K562 (cell line): ENCODE data around the gene SLC26A11. TPM values are rescaled to one million over a fixed set of nuclear protein-coding genes. Genes with fewer than 3 reads are reported as not detected.
A peak's percentile ranks its signal among the peaks of the same experiment; 100 is the strongest.

ENCODE experiments used
- C11orf30 ChIP-seq: fragments of 450-650 bp; IDR thresholded peaks from 2 replicates; pipeline ENCODE4 v1.6.1; 2016; ENCODE audit warnings: low read depth, mild to moderate bottlenecking
- DIDO1 ChIP-seq: fragments of 450-650 bp; IDR thresholded peaks from 2 replicates; pipeline ENCODE4 v1.6.1; 2016; ENCODE audit warnings: low read depth, missing biosample characterization, missing genetic modification characterization
- FOXJ3 ChIP-seq: sonication (generic); formaldehyde crosslinking; IDR thresholded peaks from 2 replicates; pipeline ENCODE4 v1.4.0; 2020; ENCODE audit warnings: mild to moderate bottlenecking, missing genetic modification reagents
- GABPB2 ChIP-seq: fragments of 250-450 bp; sonication (Bioruptor Pico); conservative IDR thresholded peaks from 2 replicates; pipeline ENCODE4 v1.5.1; 2021; ENCODE audit warnings: mild to moderate bottlenecking
- GTF2E2 ChIP-seq: fragments of 200-800 bp; sonication (Bioruptor generic); IDR thresholded peaks from 2 replicates; pipeline ENCODE4 v1.6.1; 2016; ENCODE audit warnings: missing genetic modification characterization, missing compliant biosample characterization
- HDAC3 ChIP-seq: fragments of 450-650 bp; IDR thresholded peaks from 2 replicates; pipeline ENCODE4 v1.6.1; 2018; ENCODE audit warnings: borderline replicate concordance, mild to moderate bottlenecking, moderate library complexity; ENCODE audit not compliant: partially characterized antibody
- ILF3 ChIP-seq: fragments of 450-650 bp; IDR thresholded peaks from 2 replicates; pipeline ENCODE4 v1.6.1; 2018; ENCODE audit warnings: antibody characterized with exemption, mild to moderate bottlenecking, moderate library complexity, borderline replicate concordance
- POLR2AphosphoS2 ChIP-seq: IDR thresholded peaks from 2 replicates; pipeline ENCODE4 v1.6.1; 2012; ENCODE audit warnings: low read length, improper control_type of control experiment
- RBM15 ChIP-seq: fragments of 200-400 bp; formaldehyde crosslinking; IDR thresholded peaks from 2 replicates; pipeline ENCODE4 v1.6.1; 2018; ENCODE audit warnings: mild to moderate bottlenecking, low read length, moderate library complexity; ENCODE audit not compliant: insufficient read depth
- RBM22 ChIP-seq: fragments of 200-400 bp; formaldehyde crosslinking; IDR thresholded peaks from 2 replicates; pipeline ENCODE4 v1.6.1; 2018; ENCODE audit warnings: low read length, low read depth; ENCODE audit not compliant: poor library complexity, severe bottlenecking
- YY1 ChIP-seq, 3 experiments: IDR thresholded peaks; 2 replicates each; pipeline ENCODE4 v1.6.1; 2011; ENCODE audit warnings: low read length in 2 of 3, mild to moderate bottlenecking in 2 of 3, moderate library complexity in 2 of 3, borderline replicate concordance in 1 of 3, control low read depth in 1 of 3, low read depth in 1 of 3; ENCODE audit not compliant: insufficient read depth in 3 of 3, insufficient replicate concordance in 2 of 3, control insufficient read depth in 1 of 3, insufficient read length in 1 of 3; ENCODE audit errors: extremely low read depth in 1 of 3
- ZNF140 ChIP-seq: fragments of 250-450 bp; sonication (Bioruptor Pico); IDR thresholded peaks from 2 replicates; pipeline ENCODE4 v1.8.0; 2021; ENCODE audit warnings: moderate library complexity, mild to moderate bottlenecking, inconsistent platforms
- ZNF217 ChIP-seq: sonication (generic); formaldehyde crosslinking; IDR thresholded peaks from 2 replicates; pipeline ENCODE4 v1.8.0; 2022; ENCODE audit warnings: mild to moderate bottlenecking, missing genetic modification reagents
- ZNF384 ChIP-seq: IDR thresholded peaks from 2 replicates; pipeline ENCODE4 v1.6.1; 2012; ENCODE audit warnings: low read depth, low read length, improper control_type of control experiment
- ZNF41 ChIP-seq: fragments of 250-450 bp; sonication (Bioruptor Pico); conservative IDR thresholded peaks from 2 replicates; pipeline ENCODE4 v1.4.0; 2020; ENCODE audit warnings: mild to moderate bottlenecking
- polyA plus RNA-seq, 8 experiments: library from polyadenylated mRNA; depleted of rRNA in 4 of 8; stranded (reverse) in 5 of 8; unstranded in 3 of 8; fragments of >200 nt; fragmentation: Nextera tagmentation in 2 of 8; fragmentation: Illumina TruSeq in 1 of 8; extraction: Ambion mirVana in 2 of 8; extraction: Trizol in 1 of 8; gene quantifications; 2 replicates each; pipeline versions ENCODE4 v1.2.1 to v1.2.3, GENCODE V29; 2011 to 2014; ENCODE audit warnings: inconsistent platforms in 1 of 8, missing spikeins in 1 of 8
- total RNA-seq, 7 experiments: library from RNA; depleted of rRNA in 6 of 7; stranded (reverse); fragments of >200 nt in 6 of 7; fragmentation: Illumina TruSeq in 2 of 7; extraction: Trizol in 2 of 7; gene quantifications; 2 replicates each; pipeline versions ENCODE4 v1.2.1 to v1.2.3, GENCODE V29; 2011 to 2021; ENCODE audit warnings: low replicate concordance in 1 of 7
- TF ChIP-seq, protein P1 (sequence below): fragments of 200-400 bp; formaldehyde crosslinking; IDR thresholded peaks from 2 replicates; pipeline ENCODE4 v1.6.1; 2017; ENCODE audit warnings: mild to moderate bottlenecking, low read depth, low read length, moderate library complexity
- TF ChIP-seq, protein P2 (sequence below): fragments of 250-450 bp; sonication (Bioruptor Pico); IDR thresholded peaks from 2 replicates; pipeline ENCODE4 v1.9.0; 2021; ENCODE audit warnings: mild to moderate bottlenecking, inconsistent platforms
- TF ChIP-seq, protein P3 (sequence below): IDR thresholded peaks from 3 replicates; pipeline ENCODE4 v1.6.1; 2011; ENCODE audit warnings: borderline replicate concordance, mild to moderate bottlenecking; ENCODE audit not compliant: insufficient read length, insufficient read depth
- TF ChIP-seq, protein P4 (sequence below): fragments of 450-650 bp; formaldehyde crosslinking; IDR thresholded peaks from 2 replicates; pipeline ENCODE4 v1.4.0; 2020; ENCODE audit warnings: mild to moderate bottlenecking, moderate library complexity

Gene SLC26A11
- total and polyA plus RNA-seq, 9 of the 15 experiments (the other 6 are each of a cell fraction or from before 2014, with no cell fraction given) = 0.06 to 3.1 (median 1.2) TPM; not detected in 1

DNA sequence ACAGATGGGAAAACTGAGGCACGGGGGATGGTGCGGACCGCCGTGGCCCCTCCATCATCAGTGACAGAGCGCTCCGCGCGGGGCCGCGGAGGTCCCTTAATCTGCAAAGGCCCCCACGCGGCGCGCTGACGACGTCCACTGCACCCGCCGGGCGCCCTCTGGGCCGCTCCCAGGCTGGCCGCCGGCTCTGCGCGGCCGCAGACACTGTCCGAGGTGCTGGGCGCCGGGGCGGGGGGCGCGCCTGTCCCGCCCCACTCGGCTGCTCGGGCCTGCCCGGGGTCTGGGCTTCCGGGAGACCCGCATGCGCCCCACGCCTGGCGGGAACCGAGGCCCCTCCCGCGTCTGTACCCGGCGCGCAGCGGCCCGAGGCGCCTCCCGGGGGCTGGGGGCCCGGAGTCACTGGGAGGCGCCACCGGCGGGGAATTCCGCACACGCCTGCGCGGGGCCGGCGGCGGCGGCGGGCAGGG is 39.9 kb downstream of the SLC26A11 start (continued):
- TF ChIP-seq YY1 (IDR thresholded peaks at IDR 0.05; ENCODE audit: borderline replicate concordance in 1 of 3, control insufficient read depth in 1 of 3, extremely low read depth in 1 of 3, insufficient read depth in 3 of 3, insufficient read length in 1 of 3, insufficient replicate concordance in 2 of 3, low read depth in 1 of 3, low read length in 2 of 3) = peak in 2 of 3 experiments; percentile 15 to 45
- TF ChIP-seq ILF3 = peak; percentile 81; the same call in 1 of the 2 replicates
- TF ChIP-seq, protein P1, sequence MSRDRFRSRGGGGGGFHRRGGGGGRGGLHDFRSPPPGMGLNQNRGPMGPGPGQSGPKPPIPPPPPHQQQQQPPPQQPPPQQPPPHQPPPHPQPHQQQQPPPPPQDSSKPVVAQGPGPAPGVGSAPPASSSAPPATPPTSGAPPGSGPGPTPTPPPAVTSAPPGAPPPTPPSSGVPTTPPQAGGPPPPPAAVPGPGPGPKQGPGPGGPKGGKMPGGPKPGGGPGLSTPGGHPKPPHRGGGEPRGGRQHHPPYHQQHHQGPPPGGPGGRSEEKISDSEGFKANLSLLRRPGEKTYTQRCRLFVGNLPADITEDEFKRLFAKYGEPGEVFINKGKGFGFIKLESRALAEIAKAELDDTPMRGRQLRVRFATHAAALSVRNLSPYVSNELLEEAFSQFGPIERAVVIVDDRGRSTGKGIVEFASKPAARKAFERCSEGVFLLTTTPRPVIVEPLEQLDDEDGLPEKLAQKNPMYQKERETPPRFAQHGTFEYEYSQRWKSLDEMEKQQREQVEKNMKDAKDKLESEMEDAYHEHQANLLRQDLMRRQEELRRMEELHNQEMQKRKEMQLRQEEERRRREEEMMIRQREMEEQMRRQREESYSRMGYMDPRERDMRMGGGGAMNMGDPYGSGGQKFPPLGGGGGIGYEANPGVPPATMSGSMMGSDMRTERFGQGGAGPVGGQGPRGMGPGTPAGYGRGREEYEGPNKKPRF = no peak
- no peak for TF ChIP-seq GTF2E2 (tag)
- no peak for TF ChIP-seq ZNF41 (CRISPR knock-in tag)
- no peak for TF ChIP-seq HDAC3
- TF ChIP-seq, protein P2, sequence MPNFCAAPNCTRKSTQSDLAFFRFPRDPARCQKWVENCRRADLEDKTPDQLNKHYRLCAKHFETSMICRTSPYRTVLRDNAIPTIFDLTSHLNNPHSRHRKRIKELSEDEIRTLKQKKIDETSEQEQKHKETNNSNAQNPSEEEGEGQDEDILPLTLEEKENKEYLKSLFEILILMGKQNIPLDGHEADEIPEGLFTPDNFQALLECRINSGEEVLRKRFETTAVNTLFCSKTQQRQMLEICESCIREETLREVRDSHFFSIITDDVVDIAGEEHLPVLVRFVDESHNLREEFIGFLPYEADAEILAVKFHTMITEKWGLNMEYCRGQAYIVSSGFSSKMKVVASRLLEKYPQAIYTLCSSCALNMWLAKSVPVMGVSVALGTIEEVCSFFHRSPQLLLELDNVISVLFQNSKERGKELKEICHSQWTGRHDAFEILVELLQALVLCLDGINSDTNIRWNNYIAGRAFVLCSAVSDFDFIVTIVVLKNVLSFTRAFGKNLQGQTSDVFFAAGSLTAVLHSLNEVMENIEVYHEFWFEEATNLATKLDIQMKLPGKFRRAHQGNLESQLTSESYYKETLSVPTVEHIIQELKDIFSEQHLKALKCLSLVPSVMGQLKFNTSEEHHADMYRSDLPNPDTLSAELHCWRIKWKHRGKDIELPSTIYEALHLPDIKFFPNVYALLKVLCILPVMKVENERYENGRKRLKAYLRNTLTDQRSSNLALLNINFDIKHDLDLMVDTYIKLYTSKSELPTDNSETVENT (CRISPR knock-in tag) = no peak
- TF ChIP-seq, protein P3, sequence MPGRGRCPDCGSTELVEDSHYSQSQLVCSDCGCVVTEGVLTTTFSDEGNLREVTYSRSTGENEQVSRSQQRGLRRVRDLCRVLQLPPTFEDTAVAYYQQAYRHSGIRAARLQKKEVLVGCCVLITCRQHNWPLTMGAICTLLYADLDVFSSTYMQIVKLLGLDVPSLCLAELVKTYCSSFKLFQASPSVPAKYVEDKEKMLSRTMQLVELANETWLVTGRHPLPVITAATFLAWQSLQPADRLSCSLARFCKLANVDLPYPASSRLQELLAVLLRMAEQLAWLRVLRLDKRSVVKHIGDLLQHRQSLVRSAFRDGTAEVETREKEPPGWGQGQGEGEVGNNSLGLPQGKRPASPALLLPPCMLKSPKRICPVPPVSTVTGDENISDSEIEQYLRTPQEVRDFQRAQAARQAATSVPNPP = no peak
- TF ChIP-seq GABPB2 (CRISPR knock-in tag) = no peak
- TF ChIP-seq, protein P4, sequence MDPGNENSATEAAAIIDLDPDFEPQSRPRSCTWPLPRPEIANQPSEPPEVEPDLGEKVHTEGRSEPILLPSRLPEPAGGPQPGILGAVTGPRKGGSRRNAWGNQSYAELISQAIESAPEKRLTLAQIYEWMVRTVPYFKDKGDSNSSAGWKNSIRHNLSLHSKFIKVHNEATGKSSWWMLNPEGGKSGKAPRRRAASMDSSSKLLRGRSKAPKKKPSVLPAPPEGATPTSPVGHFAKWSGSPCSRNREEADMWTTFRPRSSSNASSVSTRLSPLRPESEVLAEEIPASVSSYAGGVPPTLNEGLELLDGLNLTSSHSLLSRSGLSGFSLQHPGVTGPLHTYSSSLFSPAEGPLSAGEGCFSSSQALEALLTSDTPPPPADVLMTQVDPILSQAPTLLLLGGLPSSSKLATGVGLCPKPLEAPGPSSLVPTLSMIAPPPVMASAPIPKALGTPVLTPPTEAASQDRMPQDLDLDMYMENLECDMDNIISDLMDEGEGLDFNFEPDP (CRISPR knock-in tag) = no peak; the same call in 1 of the 2 replicates
- no peak for TF ChIP-seq RBM22
- no peak for TF ChIP-seq POLR2AphosphoS2
- TF ChIP-seq ZNF384 = no peak
- TF ChIP-seq RBM15 = no peak
- no peak for TF ChIP-seq C11orf30
- no peak for TF ChIP-seq FOXJ3 (CRISPR knock-in tag)
- TF ChIP-seq DIDO1 (tag) = no peak
- no peak for TF ChIP-seq ZNF140 (CRISPR knock-in tag)
- TF ChIP-seq ZNF217 (CRISPR knock-in tag) = no peak
